Measurements from ENCODE around the gene RAD50.

DNA sequence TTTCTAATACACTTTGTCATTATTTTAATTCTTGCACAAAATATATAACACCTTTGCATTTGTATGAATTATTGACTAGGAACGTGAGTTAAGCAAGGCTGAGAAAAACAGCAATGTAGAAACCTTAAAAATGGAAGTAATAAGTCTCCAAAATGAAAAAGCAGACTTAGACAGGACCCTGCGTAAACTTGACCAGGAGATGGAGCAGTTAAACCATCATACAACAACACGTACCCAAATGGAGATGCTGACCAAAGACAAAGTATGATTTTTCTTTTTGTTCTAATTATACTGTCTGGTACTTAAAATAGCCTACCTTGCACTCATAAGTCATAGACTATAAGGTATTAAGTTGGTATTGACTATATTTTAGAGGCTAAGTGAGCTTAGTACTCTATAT lies 34.4 kb downstream of the RAD50 start:
- TF ChIP-seq, protein P1, sequence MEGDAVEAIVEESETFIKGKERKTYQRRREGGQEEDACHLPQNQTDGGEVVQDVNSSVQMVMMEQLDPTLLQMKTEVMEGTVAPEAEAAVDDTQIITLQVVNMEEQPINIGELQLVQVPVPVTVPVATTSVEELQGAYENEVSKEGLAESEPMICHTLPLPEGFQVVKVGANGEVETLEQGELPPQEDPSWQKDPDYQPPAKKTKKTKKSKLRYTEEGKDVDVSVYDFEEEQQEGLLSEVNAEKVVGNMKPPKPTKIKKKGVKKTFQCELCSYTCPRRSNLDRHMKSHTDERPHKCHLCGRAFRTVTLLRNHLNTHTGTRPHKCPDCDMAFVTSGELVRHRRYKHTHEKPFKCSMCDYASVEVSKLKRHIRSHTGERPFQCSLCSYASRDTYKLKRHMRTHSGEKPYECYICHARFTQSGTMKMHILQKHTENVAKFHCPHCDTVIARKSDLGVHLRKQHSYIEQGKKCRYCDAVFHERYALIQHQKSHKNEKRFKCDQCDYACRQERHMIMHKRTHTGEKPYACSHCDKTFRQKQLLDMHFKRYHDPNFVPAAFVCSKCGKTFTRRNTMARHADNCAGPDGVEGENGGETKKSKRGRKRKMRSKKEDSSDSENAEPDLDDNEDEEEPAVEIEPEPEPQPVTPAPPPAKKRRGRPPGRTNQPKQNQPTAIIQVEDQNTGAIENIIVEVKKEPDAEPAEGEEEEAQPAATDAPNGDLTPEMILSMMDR (IDR thresholded peaks at IDR 0.05) = no peak
- no peak for TF ChIP-seq POLR2A (IDR thresholded peaks at IDR 0.05)
